Central memory CD8-positive, alpha-beta T cell (primary cell): ENCODE results near the gene HCLS1.
A peak's percentile ranks its signal among the peaks of the same experiment; 100 is the strongest.

ENCODE experiments used
- ATAC-seq: fragments of 150-1000 bp; cut with Tn5 transposase; replicated peaks from 2 replicates; pipeline ENCODE4 v1.10.0; 2022; ENCODE audit warnings: mild to moderate bottlenecking, moderate FRiP score, moderate number of reproducible peaks; ENCODE audit not compliant: poor library complexity, severe bottlenecking; ENCODE audit errors: extremely low read depth
- DNase-seq, 2 donors: peaks; one replicate each; pipeline ENCODE4 v3.0.0; 2021; ENCODE audit warnings: low spot score in 2 of 2
- H3K27ac Mint-ChIP-seq: one replicate; pipeline ENCODE4 v1.8.0; 2022; ENCODE audit warnings: low read depth, mild to moderate bottlenecking, moderate library complexity, mixed read lengths
- H3K27me3 Mint-ChIP-seq: one replicate; pipeline ENCODE4 v1.8.0; 2022; ENCODE audit warnings: mixed read lengths
- H3K36me3 Mint-ChIP-seq: one replicate; pipeline ENCODE4 v1.8.0; 2022; ENCODE audit warnings: mild to moderate bottlenecking, moderate library complexity, mixed read lengths; ENCODE audit not compliant: insufficient read depth
- H3K4me1 Mint-ChIP-seq: one replicate; pipeline ENCODE4 v1.8.0; 2022; ENCODE audit warnings: mixed read lengths
- H3K4me3 Mint-ChIP-seq: one replicate; pipeline ENCODE4 v1.8.0; 2022; ENCODE audit warnings: mild to moderate bottlenecking, moderate library complexity, mixed read lengths
- H3K9me3 Mint-ChIP-seq: one replicate; pipeline ENCODE4 v1.8.0; 2022; ENCODE audit warnings: mixed read lengths

Gene HCLS1

GRCh38 chr3:121648219-121648958 is 12.3 kb downstream of the HCLS1 start:
- no peak for DNase-seq
- no peak for ATAC-seq
- Mint-ChIP-seq H3K27ac (no peak overlapping the region), H3K9me3 (no peaks in the 10 kb centered on the region), H3K4me3 (no peak overlapping the region), H3K4me1 (peaks cover 26% of the 10 kb centered on the region), H3K36me3 (peaks cover 62% of the 10 kb centered on the region), H3K27me3 (no peaks in the 10 kb centered on the region)

- Mint-ChIP-seq H3K4me1 (peaks cover 16% of the 10 kb centered on the region), H3K27me3 (no peaks in the 10 kb centered on the region), H3K36me3 (peaks cover 71% of the 10 kb centered on the region), H3K4me3 (no peak overlapping the region), H3K27ac (peak overlapping the region; percentile 5), H3K9me3 (no peaks in the 10 kb centered on the region)
- ATAC-seq (no peak), DNase-seq (no peak)
These were observed 15.6 kb downstream of the HCLS1 start for GRCh38 chr3:121645054-121645453.

DNA sequence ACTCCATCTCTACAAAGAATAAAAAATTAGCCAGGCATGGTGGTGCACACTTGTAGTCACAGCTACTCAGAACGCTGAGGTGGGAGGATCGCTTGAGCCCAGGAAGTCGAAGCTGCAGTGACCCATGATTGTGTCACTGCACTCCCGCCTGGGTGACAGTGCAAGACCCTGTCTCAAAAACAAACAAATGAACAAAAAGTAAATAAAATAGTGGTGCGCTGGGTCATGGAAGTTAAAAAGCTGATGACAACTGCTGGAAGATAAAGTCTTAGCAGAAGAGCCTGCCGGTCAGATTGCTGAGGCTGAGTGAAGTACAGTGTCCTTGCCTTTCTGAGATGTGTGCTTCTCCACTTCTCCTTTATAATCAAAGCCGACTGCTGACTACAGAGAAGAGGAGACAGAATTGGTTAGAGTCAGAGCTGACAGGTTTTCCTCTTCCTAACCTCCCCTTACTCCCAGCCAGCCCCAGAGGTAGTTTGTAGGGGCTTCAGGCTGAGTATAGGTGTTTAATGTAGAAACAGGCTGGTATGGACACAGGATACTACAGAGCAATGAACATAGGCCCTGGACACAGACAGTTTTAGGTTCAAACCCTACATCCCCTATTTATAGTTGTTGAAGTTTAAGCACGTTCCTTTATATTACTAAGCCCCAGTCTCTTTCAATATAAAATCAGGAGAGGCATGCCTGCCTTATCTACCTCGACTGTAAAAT is 17.9 kb downstream of the HCLS1 start:
- Mint-ChIP-seq H3K4me3 (no peak overlapping the region), H3K9me3 (no peaks in the 10 kb centered on the region), H3K27me3 (no peaks in the 10 kb centered on the region), H3K36me3 (peaks cover 84% of the 10 kb centered on the region), H3K4me1 (peaks cover 27% of the 10 kb centered on the region), H3K27ac (no peak overlapping the region)
- no peak for DNase-seq
- no peak for ATAC-seq

DNA sequence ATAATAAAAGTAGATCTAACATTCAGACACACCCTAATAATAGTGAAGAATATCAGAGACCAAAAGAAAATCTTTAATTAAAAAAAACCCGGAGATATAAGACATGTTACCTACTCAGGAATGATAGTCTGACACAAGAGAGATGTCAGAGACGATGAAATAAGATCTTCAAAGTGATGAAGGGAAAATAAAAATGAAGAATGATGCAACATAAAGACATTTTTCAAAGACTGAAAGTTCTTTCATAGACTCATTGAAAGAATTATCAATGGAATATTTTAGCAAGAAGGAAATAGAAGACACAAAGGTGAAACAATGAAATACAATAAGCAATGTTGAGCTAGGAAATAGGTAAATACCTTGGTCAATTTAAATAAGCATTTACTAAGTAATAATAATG is 19.6 kb downstream of the HCLS1 start:
- Mint-ChIP-seq H3K27me3 (no peaks in the 10 kb centered on the region), H3K9me3 (no peaks in the 10 kb centered on the region), H3K4me3 (no peak overlapping the region), H3K36me3 (peaks cover 92% of the 10 kb centered on the region), H3K27ac (peak overlapping the region; percentile 82), H3K4me1 (peaks cover 27% of the 10 kb centered on the region)
- DNase-seq (no peak), ATAC-seq (no peak)

DNA sequence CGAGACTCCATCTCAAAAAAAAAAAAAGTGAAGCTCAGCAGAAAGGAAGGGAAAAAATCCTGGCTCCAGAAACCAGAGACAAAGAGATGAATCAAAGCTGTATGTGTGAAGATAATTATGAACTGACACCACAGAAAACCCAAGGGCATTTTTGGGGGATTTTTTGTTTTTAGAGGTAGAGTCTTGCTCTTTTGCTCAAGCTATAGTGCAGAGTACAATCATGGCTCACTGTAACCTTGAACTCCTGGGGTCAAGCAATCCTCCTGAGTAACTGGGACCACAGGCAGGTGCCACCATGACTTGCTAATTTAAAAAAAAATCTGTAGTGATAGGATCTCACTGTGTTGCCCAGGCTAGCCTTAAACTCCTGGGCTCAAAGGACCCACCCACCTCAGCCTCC is 22.8 kb downstream of the HCLS1 start:
- Mint-ChIP-seq H3K27ac (peak overlapping the region; percentile 24), H3K4me3 (no peak overlapping the region), H3K27me3 (no peaks in the 10 kb centered on the region), H3K4me1 (peaks cover 27% of the 10 kb centered on the region), H3K9me3 (no peaks in the 10 kb centered on the region), H3K36me3 (peaks cover 89% of the 10 kb centered on the region)
- DNase-seq (no peak), ATAC-seq (no peak)

DNA sequence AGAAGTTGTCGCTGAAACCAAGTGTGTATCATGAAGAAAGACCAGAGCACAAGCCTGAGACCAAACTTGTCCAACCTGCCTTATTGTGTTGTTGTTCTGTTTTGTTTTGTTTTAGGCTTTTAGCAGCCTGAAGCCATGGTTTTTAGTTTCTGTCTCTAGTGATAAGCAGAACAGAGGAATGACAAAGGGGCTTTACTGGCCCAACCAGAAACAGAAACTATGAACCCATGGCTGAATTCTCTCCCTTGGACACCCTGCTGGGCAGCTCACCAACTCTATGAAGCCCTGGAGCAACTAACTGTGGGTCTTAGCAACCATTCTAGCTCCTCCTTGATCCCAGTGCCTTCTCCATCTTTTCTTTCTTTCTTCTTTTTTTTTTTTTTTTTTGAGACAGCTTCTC is 30.3 kb downstream of the HCLS1 start:
- peak overlapping the region; percentile 44 for H3K27ac Mint-ChIP-seq
- ATAC-seq (no peak), DNase-seq (no peak)
- no peak overlapping the region for H3K4me3 Mint-ChIP-seq
- H3K27me3 Mint-ChIP-seq, result no peaks in the 10 kb centered on the region
- no peaks in the 10 kb centered on the region for H3K9me3 Mint-ChIP-seq
- H3K36me3 Mint-ChIP-seq, result peaks cover 47% of the 10 kb centered on the region
- peaks cover 4% of the 10 kb centered on the region for H3K4me1 Mint-ChIP-seq

GRCh38 chr3:121629601-121630000 is 31.1 kb downstream of the HCLS1 start:
- Mint-ChIP-seq H3K4me1 (peaks cover 4% of the 10 kb centered on the region), H3K27ac (no peak overlapping the region), H3K27me3 (no peaks in the 10 kb centered on the region), H3K9me3 (no peaks in the 10 kb centered on the region), H3K36me3 (peaks cover 40% of the 10 kb centered on the region), H3K4me3 (no peak overlapping the region)
- ATAC-seq (no peak), DNase-seq (no peak)

DNA sequence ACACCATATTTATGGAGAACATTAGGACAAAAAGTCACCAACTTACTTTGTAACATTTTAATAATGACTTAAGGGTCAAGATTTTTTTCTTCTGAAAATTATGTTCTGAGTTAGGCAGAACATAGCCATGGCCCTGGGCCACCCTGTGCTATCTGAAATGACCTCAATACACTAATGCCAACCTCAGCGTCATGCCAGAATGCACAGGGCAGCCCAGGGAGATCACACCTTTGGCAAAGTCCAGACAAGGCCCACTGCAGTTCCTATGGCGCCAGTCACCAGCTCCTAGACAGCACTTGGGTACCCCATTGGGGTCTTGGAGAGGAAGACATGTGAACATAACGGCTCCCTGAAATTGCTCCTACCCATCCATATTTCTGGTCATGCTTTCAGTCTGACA is 33.1 kb downstream of the HCLS1 start:
- DNase-seq (no peak), ATAC-seq (no peak)
- Mint-ChIP-seq H3K27ac (no peak overlapping the region), H3K4me1 (peaks cover 4% of the 10 kb centered on the region), H3K27me3 (no peaks in the 10 kb centered on the region), H3K36me3 (peaks cover 28% of the 10 kb centered on the region), H3K4me3 (no peak overlapping the region), H3K9me3 (no peaks in the 10 kb centered on the region)

DNA sequence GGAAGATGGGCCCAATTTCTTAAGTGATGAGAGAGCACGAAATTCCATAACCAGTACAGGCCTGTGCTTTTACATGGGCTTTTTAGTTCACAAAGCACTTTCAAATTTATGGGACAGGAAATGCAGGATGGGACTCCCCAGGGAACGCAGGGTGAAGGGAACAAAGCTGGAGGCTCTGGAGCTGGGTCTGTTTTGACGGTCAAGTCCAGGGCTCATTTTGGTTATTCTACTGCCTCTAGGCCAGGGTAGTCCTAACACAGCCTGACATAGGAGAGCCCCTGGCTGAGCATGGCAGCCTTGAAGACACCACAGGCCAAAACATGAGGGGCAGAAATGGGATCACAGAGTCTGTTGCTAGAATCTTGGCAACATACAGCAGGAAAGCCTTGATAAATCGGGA is 33.5 kb downstream of the HCLS1 start:
- ATAC-seq, result no peak
- H3K4me3 Mint-ChIP-seq, result no peak overlapping the region
- H3K36me3 Mint-ChIP-seq, result peaks cover 25% of the 10 kb centered on the region
- no peak overlapping the region for H3K27ac Mint-ChIP-seq
- DNase-seq, result no peak
- peaks cover 3% of the 10 kb centered on the region for H3K27me3 Mint-ChIP-seq
- H3K4me1 Mint-ChIP-seq, result peaks cover 4% of the 10 kb centered on the region
- H3K9me3 Mint-ChIP-seq, result no peaks in the 10 kb centered on the region

DNA sequence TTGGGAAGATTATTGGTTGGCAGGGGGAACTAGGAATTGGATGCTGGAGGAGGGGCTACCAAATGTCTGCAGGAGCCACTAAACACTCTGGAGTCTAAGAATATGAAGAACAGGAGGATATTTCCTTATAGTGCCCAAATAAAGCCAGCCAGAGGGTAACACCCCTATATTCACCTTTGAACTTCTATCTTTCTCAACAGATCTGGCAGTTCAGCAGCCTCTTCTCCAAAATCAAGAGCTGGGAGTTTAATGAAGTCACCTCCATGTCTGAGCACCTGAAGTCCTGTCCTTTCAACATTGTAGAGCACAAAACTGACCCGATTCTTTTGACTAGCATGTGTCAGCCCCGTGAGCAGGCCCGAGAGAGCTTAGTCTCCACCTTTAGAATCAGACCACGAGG is 34.2 kb downstream of the HCLS1 start:
- Mint-ChIP-seq H3K27ac (no peak overlapping the region), H3K4me1 (peaks cover 4% of the 10 kb centered on the region), H3K27me3 (peaks cover 10% of the 10 kb centered on the region), H3K9me3 (no peaks in the 10 kb centered on the region), H3K4me3 (no peak overlapping the region), H3K36me3 (peaks cover 18% of the 10 kb centered on the region)
- no peak for ATAC-seq
- no peak for DNase-seq

DNA sequence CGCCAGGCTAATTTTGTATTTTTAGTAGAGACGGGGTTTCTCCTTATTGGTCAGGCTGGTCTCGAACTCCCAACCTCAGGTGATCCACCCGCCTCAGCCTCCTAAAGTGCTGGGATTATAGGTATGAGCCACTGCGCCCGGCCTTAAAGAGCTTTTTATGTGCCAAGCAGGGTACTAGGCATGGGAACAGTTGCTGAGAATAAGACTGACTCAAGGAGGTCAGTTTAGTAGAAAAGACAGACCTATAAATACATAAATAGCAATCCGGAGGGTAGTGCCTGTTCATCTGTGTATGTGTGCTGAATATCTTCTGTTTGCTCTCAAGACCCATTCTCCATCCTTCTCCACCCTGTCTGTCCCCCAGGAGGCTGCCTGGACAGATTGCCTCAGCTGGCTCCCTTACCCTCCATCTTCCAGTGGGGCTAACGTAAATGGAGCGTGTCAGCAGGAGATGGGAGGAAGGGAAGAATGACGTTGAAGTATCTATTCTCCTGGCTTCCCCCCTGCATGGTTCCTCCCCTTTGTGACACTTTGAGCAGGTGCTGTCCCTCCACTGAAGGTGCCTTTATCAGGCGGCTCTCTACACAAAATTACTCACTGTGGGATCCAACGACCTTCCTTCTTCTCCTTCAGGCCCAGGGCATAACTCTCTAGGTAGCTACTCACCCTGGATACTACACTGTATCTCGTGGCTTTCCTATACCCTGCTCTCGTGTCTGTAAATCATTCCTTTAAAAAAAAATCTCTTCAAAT is 36.4 kb downstream of the HCLS1 start:
- ATAC-seq, result no peak
- H3K27me3 Mint-ChIP-seq, result peaks cover 13% of the 10 kb centered on the region
- no peaks in the 10 kb centered on the region for H3K9me3 Mint-ChIP-seq
- DNase-seq, result no peak
- no peak overlapping the region for H3K4me3 Mint-ChIP-seq
- H3K4me1 Mint-ChIP-seq, result no peaks in the 10 kb centered on the region
- H3K36me3 Mint-ChIP-seq, result peaks cover 3% of the 10 kb centered on the region
- H3K27ac Mint-ChIP-seq, result no peak overlapping the region

DNA sequence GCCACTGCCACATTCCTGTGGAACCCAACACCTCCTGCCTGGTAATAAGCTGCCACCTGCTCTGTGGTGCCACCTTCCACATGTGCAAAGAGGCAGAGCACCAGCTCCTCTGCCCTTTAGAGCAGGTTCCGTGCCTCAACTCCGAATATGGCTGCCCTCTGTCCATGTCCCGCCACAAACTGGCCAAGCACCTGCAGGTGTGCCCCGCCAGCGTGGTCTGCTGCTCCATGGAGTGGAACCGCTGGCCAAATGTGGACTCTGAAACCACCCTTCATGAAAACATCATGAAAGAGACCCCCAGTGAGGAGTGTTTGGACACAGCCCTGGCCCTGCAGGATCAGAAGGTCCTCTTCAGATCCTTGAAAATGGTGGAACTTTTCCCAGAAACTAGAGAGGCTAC is 39.2 kb downstream of the HCLS1 start:
- no peak for ATAC-seq

GRCh38 chr3:121619691-121620090 is 41.0 kb downstream of the HCLS1 start:
- H3K4me3 Mint-ChIP-seq, result no peak overlapping the region
- DNase-seq (no peak), ATAC-seq (no peak)
- H3K27me3 Mint-ChIP-seq, result peaks cover 13% of the 10 kb centered on the region
- H3K9me3 Mint-ChIP-seq, result no peaks in the 10 kb centered on the region
- H3K4me1 Mint-ChIP-seq, result no peaks in the 10 kb centered on the region
- no peak overlapping the region for H3K27ac Mint-ChIP-seq
- H3K36me3 Mint-ChIP-seq, result no peaks in the 10 kb centered on the region

More for the DNA sequence above, 39.2 kb downstream of the HCLS1 start:
- no peak for DNase-seq
- H3K4me1 Mint-ChIP-seq, result no peaks in the 10 kb centered on the region
- H3K36me3 Mint-ChIP-seq, result no peaks in the 10 kb centered on the region
- H3K27ac Mint-ChIP-seq, result no peak overlapping the region
- H3K27me3 Mint-ChIP-seq, result peaks cover 13% of the 10 kb centered on the region
- H3K4me3 Mint-ChIP-seq, result no peak overlapping the region
- no peaks in the 10 kb centered on the region for H3K9me3 Mint-ChIP-seq
